Heart left ventricle (tissue), 13 donors: ENCODE data around the gene MREG.

Source experiments
- CTCF ChIP-seq, 12 donors: fragments of 200-600 bp; sonication (generic) in 4 of 12; IDR thresholded peaks; one replicate each; pipeline versions ENCODE4 v1.5.0 to v1.8.0; 2018 to 2022; ENCODE audit warnings: antibody characterized with exemption in 12 of 12, mild to moderate bottlenecking in 5 of 12
- POLR2A ChIP-seq, 2 donors: fragments of 450-650 bp; IDR thresholded peaks; one replicate each; pipeline ENCODE4 v1.6.1; 2017; ENCODE audit warnings: antibody characterized with exemption in 2 of 2, mild to moderate bottlenecking in 2 of 2, moderate library complexity in 2 of 2
- donor health status: ischemic (EF 13 %, LVEDD 7.1; RV severe dilation, severe dysfunction).
- donor health status: DM: no; HTN: yes; CAD: no.
- donor health status: DM: no; HTN: no; CAD: no.
- donor health status: ischemic (EF 25% LVEDD 6.9; RV normal size, moderate dysfunction).
- donor health status: ischemic (EF 25% LVEDD 5.7; RV mildly dilated, moderate dysfunction).
- donor health status: ischemic (EF 35%, LVEDD 5.7; RV mildly dilated, moderate dysfunction).
- donor health status: nonischemic (EF 11% LVEDD 7.7; RV severe dilation, severe dysfunction).
- donor health status: DM: yes; HTN: yes; CAD: no.
- donor health status: PGD.
- donor health status: ischemic (EF 29% LVEDD 5.4; RV normal size, mild dysfunction).
- donor health status: nonischemic (EF 23%, LVEDD 6.1; RV moderate dilation, normal function).

- no peak for TF ChIP-seq CTCF (IDR thresholded peaks at IDR 0.05)
- TF ChIP-seq POLR2A (IDR thresholded peaks at IDR 0.05) = no peak
Measured at GRCh38 chr2:215971671-215972070, 41.7 kb downstream of the MREG start.
